HCEC 1CT (cell line): ENCODE data around the gene MYL10.
A peak's percentile ranks its signal among the peaks of the same experiment; 100 is the strongest.

Experiments
- DNase-seq: peaks from one replicate; pipeline ENCODE4 v3.0.0-alpha.2; 2017

Gene MYL10

DNA sequence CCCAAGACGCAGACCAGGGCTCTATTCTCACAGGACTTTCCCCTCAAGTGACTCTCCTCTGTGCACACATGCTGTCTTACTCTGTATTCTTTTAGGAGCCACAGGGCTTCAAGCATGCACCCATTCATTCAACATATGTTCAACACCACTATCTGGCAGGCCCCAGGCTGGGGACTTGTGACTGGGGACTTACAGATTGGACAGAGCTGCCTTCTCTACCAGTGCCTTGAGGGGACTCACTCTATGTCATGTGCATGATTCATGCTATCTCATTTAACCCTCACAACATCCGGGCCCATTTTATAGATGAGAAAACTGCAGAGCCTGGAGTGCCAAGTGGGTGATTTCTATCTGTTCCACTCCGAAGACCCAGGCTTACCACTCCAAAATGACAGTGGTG, 34.3 kb downstream of the MYL10 start:
- DNase-seq: no peak

GRCh38 chr7:101593556-101593955, 35.5 kb downstream of the MYL10 start:
- DNase-seq: no peak

GRCh38 chr7:101591504-101591903, 37.6 kb downstream of the MYL10 start:
- no peak for DNase-seq

DNA sequence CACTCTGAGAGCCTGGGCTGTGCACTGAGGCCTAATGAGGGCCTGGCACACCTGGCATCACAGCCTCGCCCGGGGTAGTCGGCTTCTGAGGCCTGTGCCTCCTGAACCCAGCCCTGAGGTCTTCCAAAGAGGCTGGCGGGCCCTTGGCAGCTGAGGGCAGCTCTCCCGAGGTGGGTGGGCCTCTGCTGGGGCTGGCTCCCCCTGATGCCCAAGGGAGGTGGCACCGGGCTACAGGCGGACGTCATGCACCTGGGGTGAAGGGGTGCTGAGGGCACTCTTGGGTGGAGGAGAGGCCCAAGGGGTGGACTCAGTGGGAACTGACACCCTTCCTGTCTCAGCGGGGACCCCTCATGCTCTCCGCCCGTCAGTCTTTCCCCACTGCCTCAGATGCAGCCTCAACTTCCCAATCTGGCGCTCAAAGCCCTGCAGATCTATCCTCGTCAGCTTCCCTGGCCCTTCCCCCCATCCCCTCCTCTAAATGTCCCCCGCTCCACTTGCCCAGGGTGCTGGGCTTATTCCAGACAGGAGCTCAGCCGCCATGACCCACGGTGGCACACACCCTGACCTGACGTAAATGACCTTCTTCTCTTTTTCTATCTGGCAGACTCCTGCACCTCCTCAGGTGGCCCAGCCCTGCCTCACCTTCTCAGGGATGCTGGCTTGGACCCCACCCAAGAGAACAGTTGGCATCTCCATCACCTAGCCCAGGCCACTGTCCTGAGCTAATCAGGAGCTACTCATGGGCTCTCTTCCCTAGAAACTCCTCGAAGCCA, 38.2 kb downstream of the MYL10 start:
- no peak for DNase-seq

- DNase-seq: no peak
These were observed 39.0 kb downstream of the MYL10 start for GRCh38 chr7:101589976-101590662.

DNA sequence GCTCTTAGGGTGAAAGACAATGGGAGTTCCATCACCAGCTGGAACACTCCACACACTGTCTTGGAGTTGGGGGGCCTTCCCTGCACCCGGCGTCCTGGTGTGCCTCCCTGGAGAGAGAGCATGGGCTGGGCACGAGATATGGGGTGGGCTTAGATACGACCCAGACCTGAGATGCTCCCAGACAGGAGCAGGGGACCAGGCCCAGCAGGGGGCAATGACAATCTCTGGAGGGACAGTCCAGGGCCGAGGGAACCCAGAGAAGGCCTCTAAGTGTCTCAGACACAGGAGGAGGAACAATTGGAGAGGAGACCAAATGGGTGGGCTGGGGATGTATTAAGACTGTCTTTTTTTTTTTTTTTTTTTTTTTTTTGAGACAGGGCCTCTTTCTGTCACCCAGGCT, 40.0 kb downstream of the MYL10 start:
- no peak for DNase-seq

- DNase-seq: no peak
These were observed 40.8 kb downstream of the MYL10 start for GRCh38 chr7:101588131-101588935.

- no peak for DNase-seq
These were observed 42.0 kb downstream of the MYL10 start for GRCh38 chr7:101586906-101587677.

- DNase-seq: no peak
These were observed 42.8 kb downstream of the MYL10 start for GRCh38 chr7:101586078-101586905.

- DNase-seq: no peak
These were observed 46.1 kb downstream of the MYL10 start for GRCh38 chr7:101582971-101583370.

DNA sequence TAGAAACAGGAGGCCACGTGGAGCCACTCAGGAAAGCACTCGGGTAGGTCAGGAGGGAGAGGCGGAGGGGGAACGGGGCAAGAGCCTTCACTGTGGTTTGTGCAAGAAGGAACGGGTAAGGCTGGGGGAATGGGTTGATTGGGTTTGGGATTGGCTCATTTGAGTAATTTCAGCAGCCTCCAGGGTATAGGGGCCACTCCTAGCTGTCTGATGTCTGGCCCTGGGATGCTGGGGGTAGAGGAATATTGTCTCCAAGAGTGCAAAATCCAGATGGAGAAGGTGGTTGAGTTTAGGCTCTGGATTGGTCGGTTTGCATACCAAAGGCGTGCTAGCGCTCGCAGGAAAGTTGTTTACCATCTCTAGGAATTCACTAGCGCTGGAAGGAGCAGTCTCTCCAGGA, 47.2 kb downstream of the MYL10 start:
- no peak for DNase-seq

DNA sequence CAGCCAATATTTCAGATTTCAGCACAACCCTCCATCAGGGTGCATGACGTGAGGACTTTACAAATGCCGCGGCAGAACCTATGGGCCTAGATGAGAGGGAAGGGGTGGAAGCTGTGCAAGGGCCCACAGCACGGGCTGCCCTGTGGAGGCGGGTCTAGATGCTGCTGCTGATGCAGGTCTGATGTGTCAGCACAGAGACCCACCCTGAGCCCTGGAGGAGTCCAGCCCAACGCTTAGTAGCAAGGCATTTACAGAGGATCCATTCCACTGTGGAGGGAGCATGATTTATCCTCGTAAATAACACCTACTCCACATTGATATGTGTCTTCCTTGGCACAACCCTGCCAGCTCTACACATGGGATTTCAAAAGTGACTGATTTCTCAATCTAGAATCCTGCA, 48.5 kb downstream of the MYL10 start:
- DNase-seq: no peak

DNA sequence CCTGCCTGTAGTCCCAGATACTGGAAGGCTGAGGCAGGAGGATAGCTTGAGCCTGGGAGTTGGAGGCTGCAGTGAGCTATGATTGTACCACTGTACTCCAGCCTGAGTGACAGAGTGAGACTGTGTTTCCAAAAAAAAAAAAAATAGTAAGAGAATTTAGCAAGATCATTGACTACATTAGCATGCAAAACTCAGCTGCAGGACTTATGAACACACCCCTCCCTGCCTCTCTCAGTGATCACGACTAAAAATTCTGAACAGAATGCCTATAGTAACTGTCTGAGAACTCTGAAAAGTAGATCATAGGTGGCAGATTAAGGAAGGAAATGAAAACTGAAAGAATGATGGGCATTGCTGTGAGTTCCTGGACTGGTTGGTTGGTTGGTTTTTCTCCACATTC, 50.5 kb downstream of the MYL10 start:
- no peak for DNase-seq

- no peak for DNase-seq
These were observed 52.1 kb downstream of the MYL10 start for GRCh38 chr7:101576998-101577397.

- peak; percentile 32 for DNase-seq
These were observed 53.4 kb downstream of the MYL10 start for GRCh38 chr7:101575721-101576120.

- no peak for DNase-seq
These were observed 53.9 kb downstream of the MYL10 start for GRCh38 chr7:101575168-101575567.

DNA sequence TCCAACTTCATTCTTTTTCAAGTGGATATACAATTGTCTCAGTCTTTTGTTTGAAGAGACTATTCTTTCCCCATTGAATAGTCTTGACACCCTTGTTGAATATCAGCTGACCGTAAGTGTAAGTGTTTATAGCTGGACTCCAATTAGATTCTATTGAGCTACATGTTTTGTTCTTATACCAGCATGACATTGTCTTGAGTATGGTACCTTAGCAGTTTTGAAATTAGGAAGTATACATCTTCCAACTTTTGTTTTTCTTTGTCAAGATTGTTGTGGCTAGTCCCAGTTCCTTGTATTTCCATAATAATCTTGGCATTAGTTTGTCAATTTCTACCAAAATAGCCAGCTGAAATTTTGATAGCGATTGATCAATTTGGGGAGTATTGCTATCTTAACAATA, 56.9 kb downstream of the MYL10 start:
- no peak for DNase-seq

GRCh38 chr7:101567230-101567629, 61.9 kb downstream of the MYL10 start:
- DNase-seq: no peak

GRCh38 chr7:101565601-101566209, 63.4 kb downstream of the MYL10 start:
- DNase-seq: no peak

DNA sequence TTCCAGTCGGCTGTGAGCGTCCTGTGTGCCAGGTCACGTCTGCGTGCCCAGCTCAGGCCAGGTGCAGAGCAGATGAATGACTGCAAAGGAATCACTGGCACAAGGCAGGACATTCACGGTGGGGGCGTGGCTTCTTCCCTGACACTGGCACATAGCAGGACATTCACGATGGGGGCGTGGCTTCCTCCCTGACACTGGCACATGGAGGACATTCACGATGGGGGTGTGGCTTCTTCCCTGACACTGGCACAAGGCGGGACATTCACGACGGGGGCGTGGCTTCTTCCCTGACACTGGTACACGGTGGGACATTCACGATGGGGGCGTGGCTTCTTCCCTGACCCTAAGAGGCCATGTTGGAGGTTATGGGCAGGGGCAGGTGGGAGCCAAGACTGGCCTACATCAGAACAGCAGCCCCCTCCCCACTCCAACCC, 64.3 kb downstream of the MYL10 start:
- DNase-seq: no peak

GRCh38 chr7:101563943-101564777, 64.9 kb downstream of the MYL10 start:
- DNase-seq: no peak
